Superior temporal gyrus (tissue), 1 donor: ENCODE measurements around the gene DDN.
A peak's percentile ranks its signal among the peaks of the same experiment; 100 is the strongest.

Experiments
- DNase-seq: peaks from one replicate; pipeline ENCODE4 v3.0.0-alpha.2; 2016; ENCODE audit errors: extremely low spot score

DDN gene

DNA sequence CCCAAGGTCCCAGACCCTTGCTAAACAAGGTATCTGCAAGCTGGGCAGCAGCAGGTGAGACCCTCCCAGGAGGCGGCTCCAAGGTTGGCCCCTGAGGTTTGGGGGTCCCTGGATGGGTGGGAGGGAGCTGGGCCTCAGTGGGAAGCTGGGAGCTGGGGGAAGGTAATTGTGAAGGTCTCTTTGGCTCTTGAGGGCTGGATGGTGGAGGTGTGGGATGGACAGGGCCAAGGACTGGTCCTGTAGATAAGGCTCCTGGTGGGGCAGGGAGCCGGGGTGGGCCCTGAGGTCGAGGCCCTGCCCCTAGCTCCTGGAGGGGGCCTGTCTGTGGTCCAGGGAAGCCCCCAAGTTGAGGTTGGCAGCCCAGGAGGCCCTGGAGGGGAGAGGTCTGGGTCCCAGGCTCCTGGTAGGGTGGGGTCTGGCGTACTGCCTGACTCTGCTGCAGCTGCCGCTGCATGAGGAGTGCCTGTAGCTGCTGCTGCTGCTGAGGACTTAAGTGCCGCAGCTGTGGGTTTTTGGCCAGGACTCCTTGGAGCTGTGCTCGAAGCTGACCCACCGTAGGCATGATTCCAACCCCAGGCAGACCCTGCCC, 32.5 kb upstream of the DDN start:
- DNase-seq = no peak

DNA sequence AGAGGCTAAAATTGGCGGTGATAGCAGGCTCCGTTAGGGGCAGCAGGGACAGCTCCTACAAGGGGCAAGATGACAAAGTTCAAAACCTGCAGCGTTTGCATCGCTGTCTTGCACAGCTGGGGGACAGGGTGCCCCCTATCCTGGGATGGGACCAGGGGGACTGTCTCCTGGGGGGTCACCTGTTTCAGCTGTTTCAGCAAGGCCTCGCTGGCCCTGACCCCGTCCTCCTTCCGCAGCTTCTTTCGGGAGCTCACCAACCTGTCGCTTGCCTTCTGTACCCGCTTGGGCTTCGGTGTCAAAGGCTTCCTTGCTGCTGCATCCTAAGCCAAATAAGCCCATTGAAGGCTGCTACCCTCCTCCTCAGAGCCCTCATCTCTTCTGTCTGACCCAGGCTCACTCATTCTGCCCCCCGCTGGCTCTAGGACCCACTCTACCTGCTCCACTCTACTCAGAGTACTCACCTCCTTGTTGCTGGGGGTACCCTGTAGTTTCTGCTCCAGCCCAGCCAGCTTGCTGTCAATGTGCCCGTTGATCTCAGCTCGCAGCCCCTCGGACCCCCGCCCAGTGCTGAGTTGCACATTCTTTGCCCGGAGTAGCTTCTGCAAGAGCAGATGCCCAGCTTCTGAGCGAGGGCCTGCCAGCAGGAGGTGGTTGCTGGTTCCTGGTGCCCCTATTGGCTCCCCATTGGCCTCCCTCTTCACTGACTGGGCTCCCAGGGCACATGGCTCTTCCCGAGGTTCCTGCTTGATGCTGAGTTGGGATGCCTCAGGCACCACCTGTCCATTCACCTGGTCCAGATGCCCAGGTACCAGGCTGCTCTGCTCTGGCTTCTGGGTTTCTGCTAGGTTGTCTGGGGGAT, 31.8 kb upstream of the DDN start:
- no peak for DNase-seq

DNA sequence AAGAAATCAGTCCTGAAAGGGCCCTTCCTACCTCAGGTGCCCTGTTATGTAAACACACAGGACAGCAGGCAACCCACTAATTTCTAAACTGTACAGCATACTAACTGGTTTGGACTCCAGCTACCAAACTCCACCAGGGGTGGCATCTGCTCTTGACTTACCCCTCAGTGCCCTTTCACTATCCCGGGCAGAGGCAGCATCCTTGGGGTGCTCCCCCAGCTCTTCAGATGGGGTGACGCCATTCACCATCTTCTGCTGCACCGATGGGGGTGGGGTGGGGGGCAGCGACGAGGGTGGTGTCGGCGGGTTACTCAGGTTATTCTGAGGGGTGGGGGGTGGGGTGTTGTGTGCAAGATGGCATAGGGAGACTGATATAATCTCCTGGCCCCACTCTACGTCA, 30.9 kb upstream of the DDN start:
- no peak for DNase-seq

DNA sequence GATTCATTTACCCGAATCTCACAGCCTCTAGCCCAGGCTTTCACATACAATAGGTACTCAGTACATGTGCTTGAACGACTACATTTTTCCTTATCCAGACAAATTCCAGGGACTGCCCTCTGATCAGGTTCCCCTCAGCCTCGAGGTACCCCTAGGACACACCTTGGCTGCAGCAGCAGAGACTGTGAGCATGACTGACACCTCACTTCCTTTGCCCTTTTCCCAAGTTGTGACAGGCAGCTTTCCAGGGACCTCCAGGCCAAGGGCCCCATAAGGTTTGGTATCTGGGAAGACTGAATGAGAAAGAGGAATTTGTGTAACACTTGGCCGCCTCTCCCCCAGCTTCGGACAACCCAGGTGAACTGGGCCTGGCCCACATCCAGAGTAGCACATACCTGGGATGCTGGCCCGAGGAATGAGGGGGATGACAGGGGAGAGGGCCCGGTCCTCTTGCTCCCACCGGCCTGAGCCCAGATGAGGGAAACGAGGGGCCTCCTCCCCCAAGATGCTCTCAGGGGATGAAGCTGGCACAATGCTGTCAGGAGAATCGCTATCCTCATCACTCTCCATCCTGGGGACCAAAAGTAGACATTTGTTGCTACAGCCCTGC, 29.6 kb upstream of the DDN start:
- no peak for DNase-seq

DNA sequence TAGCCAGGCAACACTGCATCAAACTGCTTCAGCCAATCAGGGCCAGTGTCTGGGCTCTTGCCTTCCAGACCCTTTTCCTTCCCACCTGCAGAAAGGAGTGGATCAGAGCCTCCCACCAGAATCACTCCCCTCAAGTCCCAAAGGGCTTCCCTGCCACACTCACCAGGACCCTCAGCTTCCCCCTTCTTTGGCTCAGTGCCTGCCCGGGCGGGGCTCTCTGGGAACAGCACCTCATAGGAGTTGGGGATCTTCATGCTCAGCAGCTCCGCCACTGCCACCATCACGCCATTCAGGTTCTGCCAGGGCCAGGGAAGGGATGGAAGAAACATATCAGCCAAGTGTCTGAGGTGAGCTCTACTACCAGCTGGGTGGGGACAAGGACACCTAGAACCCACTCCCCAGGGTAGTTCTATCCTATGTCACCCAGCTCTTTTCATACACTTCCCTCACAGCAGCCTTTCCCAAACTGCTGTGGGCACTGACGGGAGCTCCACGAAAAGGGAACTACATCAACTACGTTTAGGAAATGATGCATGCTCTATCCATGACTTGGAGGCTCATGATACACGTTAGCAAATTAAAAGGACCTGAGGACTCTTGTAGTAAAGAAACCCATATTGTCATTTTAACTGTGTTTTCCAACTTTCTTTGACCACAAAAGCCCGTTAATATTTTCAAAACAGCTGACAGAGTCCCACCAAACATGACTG, 28.8 kb upstream of the DDN start:
- no peak for DNase-seq

DNA sequence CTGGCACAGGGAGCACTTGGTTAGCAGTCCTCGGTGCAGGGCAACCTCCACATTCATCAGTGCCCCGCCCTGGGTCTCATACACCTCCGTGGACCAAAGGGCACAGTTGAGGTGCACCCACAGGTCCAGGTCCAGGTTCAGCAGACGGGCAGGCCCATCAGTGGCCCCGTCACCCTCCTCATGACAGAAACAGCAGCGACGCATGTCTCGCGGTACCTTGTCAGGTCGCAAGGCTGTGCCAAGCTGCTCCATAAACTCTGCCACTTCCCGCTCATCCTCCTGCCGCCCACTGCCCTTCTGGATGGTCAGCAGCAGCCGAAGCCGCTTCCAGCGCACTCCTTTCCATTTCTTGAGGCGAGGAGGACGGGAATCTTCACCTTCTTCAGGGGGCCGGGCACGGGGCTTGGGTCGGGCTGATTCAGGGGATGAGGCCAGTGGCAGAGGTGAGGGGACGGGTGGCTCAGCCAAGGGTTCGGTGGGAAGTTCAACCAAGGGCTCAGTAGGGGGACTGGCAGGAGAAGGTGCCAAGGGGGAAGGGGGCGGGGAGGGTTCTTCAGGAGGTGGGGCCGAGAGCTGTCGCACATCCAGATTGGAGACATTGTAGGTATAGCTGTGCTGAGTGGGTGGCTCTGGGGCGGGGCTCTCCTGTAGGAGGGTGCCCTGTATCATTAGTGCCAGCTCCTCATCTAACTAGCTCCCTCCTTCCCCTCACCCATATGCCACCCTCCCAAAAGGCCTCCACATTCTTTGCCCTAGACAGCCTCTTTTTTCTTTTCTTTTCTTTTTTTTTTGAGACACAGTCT, 27.7 kb upstream of the DDN start:
- DNase-seq = no peak

DNA sequence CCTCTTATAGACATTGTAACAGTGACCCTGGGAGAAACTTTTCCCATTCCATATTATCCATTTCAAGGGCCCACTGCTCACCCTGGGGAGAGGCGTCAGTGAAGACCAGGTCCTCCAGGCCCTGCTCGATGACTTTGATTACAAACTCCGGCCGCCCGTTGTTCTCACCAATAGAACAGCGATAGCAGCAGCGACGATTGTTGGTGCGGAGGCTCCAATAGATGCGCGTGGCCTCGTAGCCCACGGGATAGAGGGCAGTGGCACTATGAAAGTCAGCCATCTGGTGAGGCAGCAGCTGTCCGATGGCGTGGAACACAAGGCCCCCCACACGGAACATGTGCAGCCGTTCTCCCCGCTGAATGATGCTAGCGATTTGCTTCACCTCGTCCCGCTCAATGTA, 26.9 kb upstream of the DDN start:
- DNase-seq = no peak

DNA sequence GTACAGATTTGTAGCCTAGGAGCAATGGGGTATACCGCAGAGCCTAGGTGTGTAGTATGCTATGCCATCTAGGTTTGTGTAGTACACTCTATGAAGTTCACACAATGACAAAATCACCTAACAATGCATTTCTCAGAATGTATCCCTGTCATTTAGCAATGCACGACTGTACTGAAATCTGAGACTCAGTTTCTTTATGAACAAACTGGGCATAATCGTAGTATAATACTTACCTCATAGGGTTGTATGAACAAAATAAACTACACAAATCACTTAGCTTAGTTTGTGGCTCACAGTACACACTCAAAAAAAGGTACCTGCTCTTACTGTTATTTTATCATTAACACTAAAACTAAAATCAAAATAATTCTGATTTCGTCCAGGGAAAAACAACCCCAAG, 26.3 kb upstream of the DDN start:
- no peak for DNase-seq

DNA sequence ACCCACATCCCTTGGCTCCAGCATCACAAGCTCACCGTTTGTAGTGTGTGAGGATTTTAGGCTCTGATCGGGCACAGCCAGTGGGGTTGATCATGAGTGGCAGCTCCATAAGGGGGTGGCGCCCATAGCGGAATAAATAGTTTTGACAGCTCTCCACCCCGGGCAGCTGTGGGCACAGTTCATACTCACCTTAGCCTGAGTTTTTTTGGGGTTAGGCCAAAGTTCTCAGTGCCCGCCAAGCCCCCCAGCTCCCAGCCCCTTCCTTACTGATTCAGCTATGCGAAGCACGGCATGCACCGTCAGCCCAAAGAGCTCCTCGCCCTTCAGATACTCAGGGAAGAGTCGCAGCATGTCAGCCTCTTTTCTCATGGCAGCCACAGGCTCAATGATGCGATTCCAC, 25.4 kb upstream of the DDN start:
- no peak for DNase-seq

DNA sequence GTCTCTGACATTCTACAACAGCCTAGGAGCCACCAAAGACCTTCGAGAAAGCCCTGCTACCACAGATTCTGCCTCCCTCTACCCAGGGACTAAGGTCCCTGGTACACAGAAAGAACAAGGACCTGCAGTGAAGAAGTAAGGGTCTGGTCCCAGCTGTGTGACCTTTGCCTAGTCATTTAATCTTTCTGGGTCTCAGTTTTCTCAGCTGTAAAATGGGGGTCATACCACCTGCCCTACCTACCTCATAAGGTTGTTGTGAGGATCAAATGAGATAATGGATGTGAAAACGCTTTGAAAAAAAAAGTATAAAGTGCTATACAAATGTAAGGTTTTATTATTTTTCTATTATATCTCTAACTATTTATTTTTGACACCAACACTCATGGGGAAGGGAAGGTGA, 24.6 kb upstream of the DDN start:
- no peak for DNase-seq

DNA sequence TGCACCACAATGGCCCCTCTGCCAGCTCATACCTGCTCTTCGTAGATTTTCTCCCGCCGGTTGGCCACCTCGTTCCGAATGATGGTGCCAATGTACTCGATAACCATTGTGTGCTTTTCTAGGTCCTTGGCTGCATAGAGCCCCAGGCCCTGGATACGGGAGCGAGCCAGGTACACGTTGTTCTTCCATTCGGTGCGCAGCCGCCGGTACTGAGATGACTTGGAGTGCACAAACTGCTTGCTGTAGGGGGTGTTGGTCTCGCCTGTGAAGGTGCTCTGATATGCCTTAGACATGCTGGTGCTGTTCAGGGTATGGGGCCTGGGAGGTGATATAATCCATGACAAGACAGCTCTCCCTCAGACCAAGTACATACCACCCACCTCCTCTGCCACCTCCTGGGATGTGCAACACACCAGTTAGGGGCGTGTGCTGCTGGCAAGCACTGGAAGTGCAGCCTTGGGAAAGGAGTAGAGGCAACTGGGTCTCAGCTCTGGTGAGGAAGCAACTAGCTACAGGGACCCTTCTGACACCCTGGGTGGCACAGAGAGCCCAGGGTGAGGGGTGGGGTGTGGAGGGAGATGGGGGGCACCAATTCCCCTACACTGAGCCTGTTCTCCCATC, 23.5 kb upstream of the DDN start:
- DNase-seq = no peak

DNA sequence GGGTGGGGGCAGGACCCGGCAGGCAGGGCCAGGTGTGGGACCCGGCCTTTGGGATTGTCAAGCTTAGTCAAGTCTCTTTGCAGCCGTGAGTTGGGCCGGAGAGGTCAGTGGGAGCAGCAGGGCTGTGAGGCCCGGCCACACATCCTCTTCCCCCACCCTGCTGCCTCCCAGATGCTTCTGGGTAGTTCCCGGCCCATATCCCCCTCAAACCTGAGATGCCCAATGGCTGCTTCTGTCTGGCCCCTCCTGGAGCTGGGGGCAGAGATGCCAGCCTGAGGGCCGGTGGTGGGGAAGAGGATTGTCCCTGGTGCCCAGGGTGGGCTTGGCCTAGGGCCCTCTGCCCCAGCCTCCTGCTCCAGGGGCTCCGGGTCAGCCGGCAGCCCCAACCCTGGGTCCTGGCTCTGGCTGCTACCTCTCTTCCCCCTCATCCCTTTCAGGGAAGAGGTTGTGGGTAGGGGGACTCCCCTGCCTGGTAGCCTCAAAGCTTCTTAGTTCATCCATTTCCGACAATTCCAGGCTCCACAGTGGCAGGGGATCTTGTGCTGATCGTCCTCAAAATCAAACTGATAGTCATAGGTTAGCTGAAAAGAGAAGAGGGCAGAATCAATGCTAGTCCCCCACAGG, 22.2 kb upstream of the DDN start:
- DNase-seq = no peak

DNA sequence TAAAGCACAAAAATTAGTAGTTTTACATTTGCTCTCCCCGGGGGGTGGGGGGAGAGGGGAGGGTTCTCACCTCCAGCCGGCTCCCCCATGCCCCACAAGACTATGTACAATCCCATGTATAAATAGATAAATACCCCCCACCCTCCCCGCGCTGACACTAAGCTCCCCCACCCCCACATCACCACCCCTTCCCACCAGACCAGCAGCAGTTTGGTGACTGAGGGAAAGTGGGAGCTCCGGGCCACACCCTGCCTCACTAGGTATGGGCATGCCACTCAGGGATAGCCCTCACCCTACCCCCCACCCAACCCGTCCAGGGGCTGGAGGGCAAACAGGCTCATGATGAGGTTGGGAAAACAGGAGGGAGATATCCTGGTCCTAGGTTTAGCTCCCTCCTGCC, 21.3 kb upstream of the DDN start:
- DNase-seq = no peak

DNA sequence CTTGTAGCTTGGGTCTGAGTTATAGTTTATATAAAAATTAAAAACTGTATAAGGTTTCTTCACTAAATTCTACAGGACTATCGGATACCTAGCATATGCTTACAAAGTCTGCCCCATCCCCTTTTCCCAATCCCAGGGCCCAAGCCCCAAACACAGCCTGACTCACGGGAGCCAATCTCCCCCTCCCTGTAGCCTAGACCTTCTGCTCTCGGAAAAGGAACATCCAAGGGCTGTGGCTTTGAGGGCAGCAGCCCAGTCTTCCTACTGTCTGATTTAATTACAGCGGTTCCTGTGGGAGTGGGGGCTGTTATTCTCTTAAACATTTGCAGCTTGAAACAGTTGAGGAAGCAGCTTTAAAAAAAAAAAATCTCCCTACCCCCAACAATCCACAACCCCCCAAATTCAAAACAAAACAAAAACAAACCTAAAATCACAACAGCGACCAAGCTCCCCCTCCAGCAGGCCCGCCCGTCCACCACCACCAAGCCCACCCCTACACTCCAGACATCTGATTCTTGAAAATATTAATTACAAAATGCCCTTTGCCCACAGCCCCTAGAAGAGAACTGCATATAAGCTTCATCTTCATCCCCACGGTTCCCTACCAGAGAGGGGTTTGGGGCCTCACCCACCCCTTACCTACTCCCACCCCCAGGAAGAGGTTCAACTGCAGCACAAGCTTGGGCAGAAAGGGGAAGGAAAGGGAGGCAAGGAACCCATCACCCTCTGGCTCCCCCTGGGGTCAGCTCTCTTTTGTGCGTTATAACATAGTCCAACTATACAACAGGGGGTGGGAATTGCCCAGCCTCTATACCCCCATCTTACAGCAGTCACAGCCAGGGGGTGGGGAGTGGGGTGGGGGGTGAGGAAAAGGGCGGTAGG, 20.5 kb upstream of the DDN start:
- no peak for DNase-seq

DNA sequence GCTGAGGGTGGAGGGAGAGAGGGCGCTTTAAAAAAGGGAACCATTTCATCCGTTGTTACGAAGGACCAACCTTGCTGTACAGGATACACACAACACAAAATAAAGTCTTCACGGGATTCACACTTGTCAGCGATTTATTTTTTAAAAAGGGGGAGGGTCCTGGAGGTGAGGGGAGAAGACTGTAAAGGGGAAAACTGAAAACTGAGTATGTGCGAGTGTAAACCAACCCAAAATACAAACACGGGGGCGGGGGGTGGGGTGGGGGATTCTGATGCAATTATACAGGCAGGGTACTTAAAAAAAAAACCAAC, 19.9 kb upstream of the DDN start:
- no peak for DNase-seq

DNA sequence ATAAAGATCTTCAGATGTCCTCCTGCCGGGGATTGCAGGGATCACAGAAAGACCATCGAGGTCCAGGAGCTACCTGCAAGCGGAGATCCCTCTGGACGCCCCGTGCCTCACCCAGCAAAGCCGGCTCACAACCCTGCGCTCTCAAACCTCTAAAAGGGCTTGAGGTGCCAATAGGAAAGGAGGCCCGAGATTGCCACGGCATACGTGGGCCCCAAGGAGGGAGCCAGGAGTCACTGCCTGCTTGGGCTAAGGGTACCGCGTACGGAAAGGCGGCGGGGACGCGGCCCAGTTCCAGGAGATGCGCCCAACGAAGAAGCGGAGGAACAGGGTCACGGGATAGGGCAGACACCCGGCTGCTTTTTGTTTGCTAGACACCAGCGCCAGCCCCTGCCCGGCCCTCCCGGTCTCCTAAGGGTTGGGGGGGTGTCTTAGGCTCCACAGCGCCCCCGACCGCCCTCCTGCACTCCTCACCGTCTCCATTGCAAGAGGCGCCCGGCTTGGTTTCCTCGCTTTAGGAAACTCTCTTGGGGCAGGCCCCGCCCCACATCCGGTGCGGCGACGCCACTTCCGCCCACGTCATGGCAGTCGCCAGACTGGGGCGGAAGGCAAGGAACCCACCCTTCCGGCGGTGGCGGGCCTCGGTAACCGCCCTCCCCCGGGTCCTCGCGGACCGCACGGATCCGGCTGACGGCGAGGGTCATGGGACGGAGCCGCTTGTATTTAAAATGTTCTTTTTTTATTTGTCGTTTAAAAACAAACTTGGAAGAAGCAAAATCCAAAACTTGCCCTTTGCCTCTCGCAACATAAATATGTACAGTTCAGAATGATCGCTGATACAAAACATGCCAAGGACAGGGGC, 19.3 kb upstream of the DDN start, which contains the start of gene PRKAG1:
Gene PRKAG1, minus strand, starts transcription at position 516 of the 859 bp plus-strand sequence. Its CDS starts 36 bp downstream, at position 480.
- DNase-seq = peak; percentile 97

DNA sequence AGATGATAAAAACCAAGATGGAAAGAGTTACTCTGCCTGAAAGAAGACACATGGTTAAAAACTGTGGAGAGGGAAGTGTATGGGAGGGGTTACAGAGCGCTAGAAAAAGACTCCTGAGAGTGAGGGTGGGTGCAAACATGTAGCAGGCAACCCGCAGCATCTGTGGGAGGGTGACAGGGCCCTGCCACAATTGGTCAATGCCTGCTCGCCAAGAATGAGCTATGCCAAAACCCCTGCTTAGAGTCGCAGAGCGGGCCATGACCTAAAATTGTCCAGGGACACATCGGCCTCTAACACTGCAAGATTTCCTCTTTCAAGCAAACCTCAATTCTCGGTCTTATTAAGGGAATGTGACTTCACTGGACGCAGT, 18.7 kb upstream of the DDN start:
- peak; percentile 12 for DNase-seq

DNA sequence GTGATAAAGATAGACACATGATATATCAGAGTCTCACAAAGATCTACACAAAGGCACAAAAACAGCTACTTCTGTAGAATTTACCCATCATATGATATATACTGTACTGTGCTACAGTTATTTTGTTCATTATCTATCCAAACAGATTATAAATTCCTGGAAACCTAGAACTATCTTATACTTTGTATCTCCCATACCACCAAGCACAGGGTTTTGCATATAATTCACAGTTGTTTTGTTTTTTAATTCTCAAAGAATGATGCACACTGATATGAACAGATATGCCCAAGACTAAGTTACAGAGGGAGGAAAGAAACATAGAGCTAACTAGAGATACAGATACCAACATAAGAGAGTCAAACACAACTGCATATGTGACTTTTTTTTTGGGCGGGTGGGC, 16.0 kb upstream of the DDN start:
- no peak for DNase-seq

DNA sequence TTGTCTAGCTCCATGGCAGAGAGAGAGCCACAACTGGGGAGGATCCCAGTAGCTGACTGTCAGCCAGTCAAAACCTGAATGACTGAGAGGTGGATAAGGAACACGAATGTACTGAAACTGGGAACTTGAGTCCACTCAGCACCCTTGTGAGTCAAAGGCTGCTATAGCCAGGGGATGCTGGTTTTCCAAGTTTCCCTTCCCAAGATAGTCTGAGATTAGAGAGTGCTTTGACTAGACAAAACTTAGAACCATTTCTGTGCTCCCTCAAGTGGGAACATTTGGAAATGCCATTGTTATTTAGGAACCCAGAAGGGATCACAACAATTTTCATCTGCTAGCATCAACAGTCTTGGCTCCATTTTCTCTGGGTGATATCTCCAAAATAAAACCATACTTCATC, 15.4 kb upstream of the DDN start:
- DNase-seq = peak; percentile 32
